Uterus (tissue), 4 donors: Measurements from ENCODE around the gene ZBTB11. TPM values are rescaled to one million over a fixed set of nuclear protein-coding genes. Genes with fewer than 3 reads are reported as not detected.

Experiments used
- DNase-seq, 2 donors: peaks; one replicate each; pipeline ENCODE4 v3.0.0-alpha.2; 2019 to 2020
- H3K27ac ChIP-seq, 2 donors: fragments of 200-600 bp; sonication (generic); 1 replicate in 1 of 2; 2 replicates in 1 of 2; pipeline ENCODE4 v1.5.1; 2016 to 2018
- H3K27me3 ChIP-seq, 2 donors: fragments of 200-600 bp; sonication (generic); one replicate each; pipeline ENCODE4 v1.5.1; 2018 to 2019; ENCODE audit warnings: control low read depth in 1 of 2
- H3K36me3 ChIP-seq, 2 donors: fragments of 200-600 bp; sonication (generic); one replicate each; pipeline ENCODE4 v1.5.1; 2019; ENCODE audit warnings: control low read depth in 1 of 2
- H3K4me1 ChIP-seq, 2 donors: fragments of 200-600 bp; sonication (generic); one replicate each; pipeline ENCODE4 v1.5.1; 2018 to 2019; ENCODE audit warnings: control low read depth in 1 of 2
- H3K4me3 ChIP-seq, 2 donors: fragments of 200-600 bp; sonication (generic); 1 replicate in 1 of 2; 2 replicates in 1 of 2; pipeline ENCODE4 v1.5.1; 2018 to 2019; ENCODE audit warnings: mild to moderate bottlenecking in 1 of 2
- H3K9me3 ChIP-seq, 2 donors: fragments of 200-600 bp; sonication (generic); one replicate each; pipeline ENCODE4 v1.5.1; 2019; ENCODE audit warnings: control low read depth in 1 of 2
- POLR2A ChIP-seq, 2 donors: fragments of 450-650 bp; IDR thresholded peaks; one replicate each; pipeline ENCODE4 v1.6.1; 2016; ENCODE audit warnings: antibody characterized with exemption in 2 of 2, mild to moderate bottlenecking in 1 of 2, moderate library complexity in 1 of 2
- intact Hi-C: fragments of 100-400 bp; cut with DNase I; formaldehyde crosslinking; loops from one replicate; pipeline ENCODE4 v1.15.1; 2023; ENCODE audit warnings: low total_unique reads
- total RNA-seq, 4 donors: library from RNA; depleted of rRNA in 3 of 4; stranded (reverse); fragments of >200 nt in 3 of 4; gene quantifications; one replicate each; pipeline versions ENCODE4 v1.1.0 to v1.2.4, GENCODE V29; 2014 to 2023
- TF ChIP-seq, protein P1 (sequence below), 4 experiments: fragments of 200-600 bp in 2 of 4; fragments of 450-650 bp in 2 of 4; sonication (generic) in 2 of 4; IDR thresholded peaks; one replicate each; pipeline ENCODE4 v1.5.1; 2016 to 2019; ENCODE audit warnings: antibody characterized with exemption in 4 of 4, mild to moderate bottlenecking in 2 of 4, moderate library complexity in 1 of 4
- donor health status: DM: yes; HTN: yes; CAD: no.

ZBTB11 gene
- total RNA-seq, 4 donors from 2014 or later = 16.1 to 42.0 (median 25.7) TPM

- no peak overlapping the region for H3K27ac ChIP-seq
- TF ChIP-seq, protein P1, sequence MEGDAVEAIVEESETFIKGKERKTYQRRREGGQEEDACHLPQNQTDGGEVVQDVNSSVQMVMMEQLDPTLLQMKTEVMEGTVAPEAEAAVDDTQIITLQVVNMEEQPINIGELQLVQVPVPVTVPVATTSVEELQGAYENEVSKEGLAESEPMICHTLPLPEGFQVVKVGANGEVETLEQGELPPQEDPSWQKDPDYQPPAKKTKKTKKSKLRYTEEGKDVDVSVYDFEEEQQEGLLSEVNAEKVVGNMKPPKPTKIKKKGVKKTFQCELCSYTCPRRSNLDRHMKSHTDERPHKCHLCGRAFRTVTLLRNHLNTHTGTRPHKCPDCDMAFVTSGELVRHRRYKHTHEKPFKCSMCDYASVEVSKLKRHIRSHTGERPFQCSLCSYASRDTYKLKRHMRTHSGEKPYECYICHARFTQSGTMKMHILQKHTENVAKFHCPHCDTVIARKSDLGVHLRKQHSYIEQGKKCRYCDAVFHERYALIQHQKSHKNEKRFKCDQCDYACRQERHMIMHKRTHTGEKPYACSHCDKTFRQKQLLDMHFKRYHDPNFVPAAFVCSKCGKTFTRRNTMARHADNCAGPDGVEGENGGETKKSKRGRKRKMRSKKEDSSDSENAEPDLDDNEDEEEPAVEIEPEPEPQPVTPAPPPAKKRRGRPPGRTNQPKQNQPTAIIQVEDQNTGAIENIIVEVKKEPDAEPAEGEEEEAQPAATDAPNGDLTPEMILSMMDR (IDR thresholded peaks at IDR 0.05) = no peak
- no peak for TF ChIP-seq POLR2A (IDR thresholded peaks at IDR 0.05)
- no peaks in the 10 kb centered on the region for H3K4me1 ChIP-seq
- H3K9me3 ChIP-seq = no peaks in the 10 kb centered on the region
- H3K4me3 ChIP-seq = no peak overlapping the region
- H3K36me3 ChIP-seq = no peaks in the 10 kb centered on the region
- no peak for DNase-seq
- intact Hi-C loops = no loop called here
- no peaks in the 10 kb centered on the region for H3K27me3 ChIP-seq
Measured at GRCh38 chr3:101631098-101631796, 45.7 kb downstream of the ZBTB11 start.

DNA sequence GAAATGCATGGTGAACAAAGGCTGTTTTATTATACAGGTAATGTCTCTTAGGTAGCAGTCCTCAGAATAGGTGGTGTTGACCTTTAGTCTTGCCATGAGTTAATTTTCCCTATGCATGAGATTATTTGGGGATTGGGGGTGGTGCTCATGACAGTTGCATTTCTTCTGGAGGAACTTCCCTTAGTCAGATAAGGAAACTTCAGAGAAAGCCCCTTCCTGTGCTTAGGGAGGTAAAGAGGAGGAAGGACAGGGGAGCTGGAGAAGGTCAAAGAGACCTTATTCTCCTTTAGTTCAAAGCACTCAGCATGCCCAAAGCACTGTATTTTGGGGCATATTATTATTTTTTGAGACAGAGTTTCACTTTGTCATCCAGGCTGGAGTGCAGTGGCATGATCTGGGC lies 47.7 kb downstream of the ZBTB11 start:
- intact Hi-C loops = no loop called here
- TF ChIP-seq, protein P1 (IDR thresholded peaks at IDR 0.05) = no peak
- TF ChIP-seq POLR2A (IDR thresholded peaks at IDR 0.05) = no peak

GRCh38 chr3:101625879-101626278 lies 51.1 kb downstream of the ZBTB11 start:
- no peaks in the 10 kb centered on the region for H3K9me3 ChIP-seq
- no peaks in the 10 kb centered on the region for H3K27me3 ChIP-seq
- TF ChIP-seq POLR2A (IDR thresholded peaks at IDR 0.05) = no peak
- TF ChIP-seq, protein P1 (IDR thresholded peaks at IDR 0.05) = no peak
- DNase-seq = no peak
- H3K27ac ChIP-seq = no peak overlapping the region
- intact Hi-C loops = no loop called here
- H3K36me3 ChIP-seq = no peaks in the 10 kb centered on the region
- H3K4me3 ChIP-seq = no peak overlapping the region
- H3K4me1 ChIP-seq = no peaks in the 10 kb centered on the region

More for the DNA sequence above, 47.7 kb downstream of the ZBTB11 start:
- no peaks in the 10 kb centered on the region for H3K4me1 ChIP-seq
- no peaks in the 10 kb centered on the region for H3K27me3 ChIP-seq
- DNase-seq = no peak
- H3K9me3 ChIP-seq = no peaks in the 10 kb centered on the region
- H3K4me3 ChIP-seq = no peak overlapping the region
- H3K27ac ChIP-seq = no peak overlapping the region
- H3K36me3 ChIP-seq = no peaks in the 10 kb centered on the region

GRCh38 chr3:101624857-101625256 lies 52.1 kb downstream of the ZBTB11 start:
- intact Hi-C loops = no loop called here
- no peaks in the 10 kb centered on the region for H3K36me3 ChIP-seq
- TF ChIP-seq, protein P1 (IDR thresholded peaks at IDR 0.05) = no peak
- TF ChIP-seq POLR2A (IDR thresholded peaks at IDR 0.05) = no peak
- H3K4me1 ChIP-seq = no peaks in the 10 kb centered on the region
- H3K27ac ChIP-seq = no peak overlapping the region
- no peaks in the 10 kb centered on the region for H3K9me3 ChIP-seq
- no peak overlapping the region for H3K4me3 ChIP-seq
- no peak for DNase-seq
- H3K27me3 ChIP-seq = no peaks in the 10 kb centered on the region

- TF ChIP-seq, protein P1 (IDR thresholded peaks at IDR 0.05) = no peak
- TF ChIP-seq POLR2A (IDR thresholded peaks at IDR 0.05) = no peak
- intact Hi-C loops = no loop called here
- no peaks in the 10 kb centered on the region for H3K9me3 ChIP-seq
- no peak overlapping the region for H3K4me3 ChIP-seq
- H3K4me1 ChIP-seq = no peaks in the 10 kb centered on the region
- no peaks in the 10 kb centered on the region for H3K27me3 ChIP-seq
- H3K36me3 ChIP-seq = no peaks in the 10 kb centered on the region
- no peak for DNase-seq
- H3K27ac ChIP-seq = no peak overlapping the region
Measured at GRCh38 chr3:101623656-101624055, 53.3 kb downstream of the ZBTB11 start.
